Stimulated activated naive CD8-positive, alpha-beta T cell treated with anti-CD3 and anti-CD28 coated beads, Interleukin-15, Interleukin-2, amounts not matched to agents 100 U/mL and 50 U/mL, for 24 hours (primary cell): ENCODE measurements around the gene ZFP92.

Experiments used
- ATAC-seq: fragments of 150-1000 bp; cut with Tn5 transposase; one replicate; pipeline ENCODE4 v1.10.0; 2021
- DNase-seq: peaks from one replicate; pipeline ENCODE4 v3.0.0; 2021

Gene ZFP92

DNA sequence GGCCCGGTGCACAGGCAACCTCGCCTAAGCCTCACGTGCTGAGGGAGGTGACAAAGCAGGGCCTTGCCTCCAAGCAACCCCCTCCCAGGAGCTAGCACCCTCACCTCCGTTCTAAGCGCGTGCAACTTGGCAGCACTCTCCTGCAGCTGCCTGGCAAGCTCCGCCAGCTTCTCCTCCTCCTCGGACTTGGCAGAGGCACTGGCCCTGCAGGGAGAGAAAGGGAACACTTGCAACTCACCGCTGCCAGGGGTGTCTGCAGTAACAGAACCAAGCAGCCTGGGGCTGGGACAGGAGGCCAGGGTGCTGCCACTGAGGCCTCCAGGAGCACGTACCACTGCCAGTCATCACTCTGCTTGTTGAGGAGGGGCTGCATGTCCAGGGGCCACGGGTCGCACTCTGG, 44.9 kb downstream of the ZFP92 start:
- no peak for DNase-seq
- no peak for ATAC-seq

DNA sequence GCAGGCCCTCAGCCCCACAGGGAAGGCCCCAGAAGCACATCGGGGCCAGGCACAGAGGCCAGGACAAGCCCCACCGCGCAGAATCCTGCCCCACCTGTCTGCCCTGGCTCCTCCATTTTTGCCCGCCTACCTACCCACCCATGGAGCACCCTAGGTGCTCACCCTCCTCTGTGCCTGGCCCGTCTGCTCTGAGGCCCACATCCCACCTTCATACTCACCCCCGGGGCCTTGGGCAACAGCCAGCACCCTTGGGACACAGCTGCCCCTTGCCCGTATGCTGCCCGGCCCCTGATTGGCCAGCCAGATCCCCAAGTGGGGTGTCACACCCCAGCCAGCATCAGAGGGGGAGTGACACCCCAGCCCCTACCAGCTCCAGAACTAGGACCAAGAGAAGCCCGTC, 45.4 kb downstream of the ZFP92 start:
- DNase-seq: no peak
- ATAC-seq: no peak

- DNase-seq (no peak), ATAC-seq (no peak)
These were observed 46.0 kb downstream of the ZFP92 start for GRCh38 chrX:153457136-153457825.

DNA sequence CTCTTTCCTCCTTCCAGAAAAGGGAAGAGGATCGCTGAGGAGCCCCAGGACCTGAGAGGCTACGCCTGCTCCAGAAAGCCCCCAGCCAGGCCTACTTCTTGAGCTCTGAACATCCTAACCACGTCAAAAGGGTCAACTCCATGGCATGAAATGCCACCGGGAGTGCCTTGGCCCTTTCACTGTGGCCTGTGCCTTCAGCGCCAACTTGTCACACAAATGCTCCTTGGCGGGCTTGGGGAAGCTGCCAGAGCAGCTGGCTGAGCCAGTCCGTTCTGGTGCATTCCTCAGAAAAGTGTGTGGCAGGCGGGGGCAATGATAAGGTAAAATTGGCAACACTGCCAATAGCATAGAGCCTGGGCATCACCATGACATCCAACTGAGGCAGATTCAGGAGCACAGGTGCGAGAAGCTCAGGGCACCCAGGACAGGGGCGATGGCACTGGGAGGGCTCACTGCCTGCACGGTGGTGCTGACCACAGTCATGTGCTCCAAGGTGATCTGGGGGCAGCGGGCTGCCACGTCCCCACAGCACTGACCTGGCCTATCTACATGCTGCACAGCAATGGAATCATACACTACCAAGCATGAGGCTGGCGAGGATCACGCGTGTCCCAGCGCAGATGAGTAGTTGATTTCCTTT, 46.7 kb downstream of the ZFP92 start:
- no peak for ATAC-seq

GRCh38 chrX:153458476-153458875, 47.2 kb downstream of the ZFP92 start:
- no peak for ATAC-seq
- no peak for DNase-seq

More for the DNA sequence above, 46.7 kb downstream of the ZFP92 start:
- DNase-seq: no peak

- DNase-seq (no peak), ATAC-seq (no peak)
These were observed 48.7 kb downstream of the ZFP92 start for GRCh38 chrX:153459986-153460385.

- peak; percentile 57 for ATAC-seq
- DNase-seq: peak; percentile 48
These were observed 49.6 kb downstream of the ZFP92 start for GRCh38 chrX:153460826-153461225.
